ENCODE measurements around the gene HOXB4.

HOXB4 gene

DNA sequence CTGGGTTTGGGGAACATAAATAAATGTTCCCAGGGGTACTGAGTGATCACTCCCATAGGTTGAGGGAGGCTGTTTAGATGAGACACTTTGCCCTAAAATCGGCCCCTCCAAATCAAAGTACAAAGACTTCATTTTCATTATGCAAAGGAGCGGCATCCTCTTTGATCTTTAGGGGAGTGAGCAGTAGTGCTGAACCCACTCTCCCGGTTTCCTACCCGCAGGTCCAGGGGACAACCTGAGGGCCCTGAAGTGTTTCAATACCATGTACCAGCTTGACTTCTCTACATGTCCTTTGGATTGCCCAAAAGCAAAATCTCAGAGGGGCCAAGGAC is 23.0 kb upstream of the HOXB4 start:
- no peak for DNase-seq

DNA sequence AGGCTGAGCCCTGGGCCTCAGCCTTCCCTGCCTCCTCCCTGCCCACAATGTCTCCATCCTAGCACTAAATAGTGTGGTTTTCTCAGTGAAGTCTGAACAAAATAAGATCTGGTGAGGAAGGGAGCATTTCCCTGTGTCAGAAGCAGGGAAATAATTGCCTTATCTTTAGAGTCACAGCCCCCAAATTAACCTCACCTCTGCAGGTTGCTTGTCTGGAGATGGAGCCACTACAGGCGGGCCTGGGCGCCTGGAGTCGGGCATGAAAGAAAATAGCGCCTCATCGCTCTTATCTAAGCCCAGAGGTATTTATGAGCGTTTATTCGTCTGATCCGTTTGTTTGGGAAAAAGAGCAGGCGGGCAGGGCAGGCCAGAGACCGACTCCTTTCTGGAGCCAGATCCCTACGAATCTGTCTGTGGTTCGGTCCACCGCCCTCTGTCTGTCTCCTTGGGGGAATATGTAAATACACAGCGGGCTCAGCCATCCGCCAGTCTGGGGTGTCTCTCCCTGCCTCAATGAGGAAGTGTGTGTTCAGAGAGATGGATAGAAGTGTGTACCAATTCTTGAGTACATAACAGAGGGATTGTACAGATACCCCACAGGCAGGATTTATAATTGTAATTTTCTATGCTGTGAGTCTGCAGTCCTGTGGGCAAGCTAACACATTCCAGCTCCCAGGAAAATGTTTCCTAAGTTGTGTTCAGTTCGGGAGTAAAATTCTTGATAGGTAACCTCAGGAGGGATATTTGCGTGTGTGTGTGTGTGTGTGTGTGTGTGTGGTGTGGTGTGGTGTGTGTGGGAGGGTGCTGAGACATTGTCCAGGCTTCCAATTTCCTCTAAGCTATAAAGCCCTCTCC is 22.3 kb upstream of the HOXB4 start:
- DNase-seq = no peak

DNA sequence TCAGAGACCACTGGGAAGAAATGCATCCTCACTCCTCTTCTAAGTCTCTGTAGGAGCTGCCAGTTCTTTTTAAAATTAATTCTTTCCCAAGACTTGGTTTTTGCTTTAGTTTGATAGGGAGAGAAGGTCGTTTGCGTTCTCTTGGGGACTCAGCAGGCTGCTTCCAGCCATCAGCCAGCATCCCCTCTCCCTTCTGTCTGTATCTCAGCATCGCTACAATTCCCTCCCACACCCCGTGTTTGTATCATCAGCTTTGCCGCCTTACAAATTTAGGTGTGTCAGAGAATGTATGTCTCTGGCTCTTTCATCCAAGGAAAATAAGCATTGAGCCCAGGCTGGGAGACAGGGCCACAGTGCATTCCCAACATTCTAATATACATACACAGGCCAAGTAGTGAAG is 21.2 kb upstream of the HOXB4 start:
- no peak for DNase-seq

DNA sequence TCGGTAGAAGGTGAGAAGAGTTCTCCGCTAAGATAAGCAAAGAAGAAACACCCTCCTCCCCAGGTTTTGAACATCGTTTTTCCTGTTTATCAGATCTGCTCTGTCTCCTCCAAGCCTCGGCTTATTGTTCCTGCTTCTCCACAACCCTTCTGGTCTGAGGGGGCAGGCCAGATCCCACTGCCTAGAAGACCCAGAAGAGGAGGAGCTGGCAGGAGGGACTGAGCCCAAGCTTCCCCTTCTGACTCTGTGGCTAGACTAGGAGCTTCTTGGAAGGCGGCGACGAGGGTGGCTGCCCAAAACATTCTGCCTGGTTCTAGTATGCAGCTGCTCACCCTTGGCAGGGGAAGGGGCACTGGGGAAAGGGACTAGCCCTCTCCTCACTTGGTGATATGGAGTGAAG is 20.6 kb upstream of the HOXB4 start:
- DNase-seq = no peak

DNA sequence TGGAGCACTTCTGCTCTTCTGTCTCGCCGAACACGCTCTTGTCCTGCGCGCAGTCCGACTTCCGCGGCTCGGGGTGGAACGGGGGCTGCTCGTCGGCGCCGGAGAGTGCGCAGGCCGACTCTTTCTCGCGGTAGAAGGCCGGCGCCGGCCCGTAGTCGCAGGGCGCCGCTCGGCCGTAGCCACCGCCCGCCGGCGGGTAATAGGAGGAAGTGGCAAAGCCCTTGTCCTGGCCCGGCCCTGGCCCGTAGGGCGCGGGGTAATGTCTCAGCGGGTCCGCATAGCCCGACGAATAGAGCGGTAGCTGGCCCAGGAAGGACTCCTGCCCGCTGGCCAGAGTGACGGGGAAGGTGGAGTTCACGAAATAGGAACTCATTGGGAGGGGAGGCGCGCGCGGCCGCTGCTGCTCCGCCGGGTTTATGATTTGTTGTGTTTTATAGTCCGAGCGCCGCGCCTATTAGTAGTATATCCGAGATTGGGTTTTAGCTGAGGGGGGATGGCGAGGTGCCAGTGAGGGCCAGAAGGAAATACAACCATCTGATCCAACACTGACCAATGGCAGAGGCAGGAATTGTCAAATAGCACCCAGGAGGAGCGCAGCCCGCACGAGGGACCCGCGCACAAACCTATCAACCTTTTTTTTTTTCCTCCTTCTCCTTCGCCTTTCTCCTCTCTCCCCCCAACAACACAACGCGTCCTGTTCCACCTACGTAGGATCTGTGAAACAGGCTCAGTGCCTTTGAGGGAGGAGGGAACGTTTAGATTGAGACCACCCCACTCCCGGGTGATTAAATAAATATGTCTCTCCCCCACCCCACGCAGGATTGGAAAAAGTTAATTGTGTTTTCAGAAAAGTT is 19.9 kb upstream of the HOXB4 start:
- DNase-seq = no peak

DNA sequence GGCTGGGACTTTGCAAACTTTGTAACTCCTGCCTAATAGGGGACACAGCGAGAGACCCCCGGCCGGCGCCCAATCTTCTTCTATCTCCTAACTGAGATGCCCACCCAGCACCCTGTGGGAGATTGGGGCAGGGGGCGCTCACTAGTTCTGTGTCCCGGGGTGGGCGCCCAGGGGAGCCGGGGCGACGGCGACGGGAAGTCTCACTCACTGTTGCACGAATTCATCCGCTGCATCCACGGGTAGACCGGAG is 19.3 kb upstream of the HOXB4 start:
- DNase-seq = no peak

DNA sequence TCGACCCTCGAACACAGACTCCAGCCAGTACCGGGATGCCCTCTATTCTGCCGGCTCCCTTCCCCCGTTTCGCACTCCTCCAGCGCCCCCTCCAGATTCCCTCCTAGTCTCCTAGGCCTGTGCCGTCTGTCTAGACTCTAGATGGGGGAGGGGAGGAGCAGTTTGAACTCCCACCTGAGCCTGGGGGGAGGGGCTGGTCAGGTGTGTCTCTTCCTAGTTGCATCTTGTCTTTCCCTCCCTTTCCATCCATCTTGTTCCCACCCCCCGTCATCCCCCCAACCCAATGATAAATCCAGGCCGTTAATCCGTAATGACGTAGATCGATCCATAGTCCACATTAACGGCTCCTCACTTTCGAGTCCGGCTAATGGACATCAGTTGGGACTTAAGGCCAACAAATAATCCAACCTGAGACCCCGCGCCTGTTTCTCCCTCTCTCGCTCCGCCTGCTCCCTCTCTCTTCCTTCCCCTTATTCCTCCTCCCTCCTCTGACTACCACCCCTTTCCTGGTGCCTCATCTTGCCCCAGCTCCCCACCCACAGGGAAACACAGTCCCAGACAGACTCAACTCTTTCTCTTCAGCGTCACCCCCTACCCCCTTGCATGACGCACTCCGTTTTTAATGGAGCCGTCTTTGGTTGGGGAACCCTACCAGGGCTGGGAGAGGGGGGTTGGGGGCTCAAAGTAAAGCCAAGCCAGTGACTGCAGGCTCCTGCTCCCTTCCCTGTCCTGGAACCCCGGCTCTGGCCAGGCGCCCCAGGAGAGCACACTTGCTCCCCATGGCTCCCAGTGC is 18.8 kb upstream of the HOXB4 start:
- no peak for DNase-seq

DNA sequence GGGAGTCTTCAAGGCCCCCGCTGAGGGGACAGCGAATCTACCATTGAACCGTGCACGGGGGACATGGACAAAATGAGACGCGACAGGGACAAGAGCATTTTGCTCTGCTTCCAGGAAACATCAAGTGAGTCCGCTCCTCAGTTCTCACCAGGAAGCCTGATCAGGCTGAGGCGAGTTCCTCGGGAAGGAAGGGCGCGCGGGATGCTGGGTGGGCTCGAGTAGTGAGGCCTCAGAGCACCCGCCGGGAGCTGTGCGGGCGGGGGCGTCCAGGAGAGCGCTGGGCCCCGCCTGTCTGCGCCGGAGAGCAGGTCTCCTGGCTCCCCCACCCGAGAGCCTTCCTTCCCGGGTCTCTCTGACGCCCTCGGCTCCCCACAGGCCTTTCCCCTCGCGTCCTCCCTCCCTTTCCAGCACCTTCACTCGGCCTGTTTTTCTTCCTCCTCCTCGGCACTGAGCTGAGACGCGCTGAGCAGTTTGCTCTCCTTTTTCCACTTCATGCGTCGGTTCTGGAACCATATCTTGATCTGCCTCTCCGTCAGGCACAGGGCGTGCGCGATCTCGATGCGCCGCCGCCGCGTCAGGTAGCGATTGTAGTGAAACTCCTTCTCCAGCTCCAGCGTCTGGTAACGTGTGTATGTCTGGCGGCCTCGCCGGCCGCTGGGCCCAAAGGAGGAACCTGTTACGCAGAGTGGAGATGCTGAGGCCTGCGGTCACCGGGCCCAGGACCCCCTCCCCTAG is 18.0 kb upstream of the HOXB4 start:
- DNase-seq = peak in 1 of 2 experiments; percentile 45

DNA sequence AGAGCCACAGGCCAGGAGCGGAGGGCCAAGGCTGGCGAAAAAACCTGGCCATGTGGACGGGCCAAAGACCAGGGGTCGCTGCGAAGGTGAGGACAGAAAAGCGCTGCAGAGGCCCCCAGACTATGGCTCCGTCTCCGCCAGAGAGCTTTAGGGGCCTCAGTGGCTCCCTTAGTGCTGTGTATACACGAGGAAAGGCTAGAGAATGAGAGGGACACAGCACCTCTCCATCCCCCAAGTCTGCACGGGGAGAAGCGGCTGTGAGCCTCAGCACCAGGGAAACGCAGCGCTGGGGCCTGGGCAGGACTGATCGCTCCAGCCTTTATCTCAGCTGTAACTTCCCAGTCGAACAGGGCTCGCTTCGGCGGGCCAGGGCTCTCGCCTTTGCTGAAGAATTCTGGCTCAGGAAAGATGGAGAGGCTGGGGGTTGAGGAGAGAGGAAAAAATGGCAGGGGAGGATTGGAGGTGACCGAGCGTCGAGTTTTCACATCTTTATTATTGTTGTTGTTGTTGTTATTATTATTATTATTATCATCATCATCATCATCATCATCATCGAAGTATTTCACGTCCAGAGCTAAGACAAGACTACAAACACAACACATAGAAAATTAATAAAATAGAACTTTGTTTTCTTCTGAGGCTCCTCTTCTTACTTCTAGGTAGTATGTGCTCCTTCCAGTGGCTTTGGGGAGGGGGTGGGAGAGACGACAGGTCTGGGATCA is 17.3 kb upstream of the HOXB4 start:
- no peak for DNase-seq

DNA sequence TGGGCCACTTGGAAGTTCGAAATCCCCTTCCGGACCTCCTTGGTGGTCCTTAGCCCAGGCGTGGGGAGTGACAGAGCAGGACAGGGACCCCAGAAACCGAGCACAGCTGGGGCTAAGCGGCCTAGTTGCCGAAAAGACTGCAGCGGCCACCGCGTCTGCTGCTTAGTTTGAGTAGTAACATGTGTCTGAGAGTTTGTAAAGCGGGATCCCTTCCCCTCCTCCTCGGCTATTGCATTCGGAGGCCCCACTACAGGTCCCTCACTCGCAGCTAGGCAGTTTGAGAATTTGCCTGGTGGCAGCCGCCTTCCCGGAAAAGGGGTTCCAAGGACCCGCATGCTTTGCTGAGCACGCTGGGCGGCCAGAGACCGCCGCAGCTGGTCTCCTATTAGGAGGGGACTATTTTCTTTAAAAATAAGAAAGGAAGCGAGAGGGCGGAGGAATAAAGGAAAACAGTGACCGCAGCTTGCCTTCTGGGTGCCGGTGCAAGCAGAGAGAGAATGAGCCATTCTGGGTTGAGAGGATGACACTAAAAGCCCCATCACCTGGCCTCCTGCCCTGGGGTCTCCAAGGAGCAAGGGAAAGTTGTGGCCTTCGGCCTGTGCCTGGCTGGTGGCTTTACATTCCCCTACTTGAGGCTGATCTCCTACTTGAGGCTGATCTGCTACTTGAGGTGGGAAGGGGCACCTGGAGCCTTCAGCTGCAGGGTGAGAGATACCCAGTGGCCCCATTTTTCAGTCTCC is 16.6 kb upstream of the HOXB4 start:
- DNase-seq = no peak

DNA sequence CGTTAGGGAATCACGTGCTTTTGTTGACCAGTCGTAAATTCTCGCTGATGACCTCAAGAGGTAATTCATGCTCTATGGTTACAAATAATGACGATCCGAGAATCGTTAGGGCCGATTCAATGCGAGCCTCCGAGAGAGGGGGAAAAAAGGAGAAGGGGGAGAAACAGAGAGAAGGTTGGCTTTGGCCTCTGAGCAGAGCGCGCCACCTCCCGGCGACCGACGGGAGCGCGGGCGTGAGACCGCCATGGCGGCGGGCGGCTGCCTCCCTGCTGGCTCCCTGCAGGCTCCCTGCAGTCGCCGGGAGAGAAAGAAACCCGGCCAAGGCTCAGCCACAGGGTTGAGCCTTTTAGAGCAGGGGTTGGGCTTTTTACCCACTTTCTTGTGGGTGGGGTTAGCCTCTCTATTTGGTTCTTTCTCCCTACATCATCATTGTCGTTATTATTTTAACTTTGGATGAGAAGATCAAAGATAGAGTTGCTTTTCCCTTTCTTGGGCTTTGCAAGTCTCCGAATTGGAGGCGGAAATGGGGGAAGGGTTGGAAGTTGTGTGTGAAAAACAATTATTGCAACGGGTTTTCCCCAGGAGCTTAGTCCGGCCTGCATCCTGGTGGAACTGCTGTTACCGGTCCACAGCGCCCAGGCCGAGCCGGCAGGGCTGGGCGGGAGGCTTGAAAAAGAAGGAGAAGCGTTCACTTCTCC is 15.8 kb upstream of the HOXB4 start:
- DNase-seq = peak; percentile 77 to 78

DNA sequence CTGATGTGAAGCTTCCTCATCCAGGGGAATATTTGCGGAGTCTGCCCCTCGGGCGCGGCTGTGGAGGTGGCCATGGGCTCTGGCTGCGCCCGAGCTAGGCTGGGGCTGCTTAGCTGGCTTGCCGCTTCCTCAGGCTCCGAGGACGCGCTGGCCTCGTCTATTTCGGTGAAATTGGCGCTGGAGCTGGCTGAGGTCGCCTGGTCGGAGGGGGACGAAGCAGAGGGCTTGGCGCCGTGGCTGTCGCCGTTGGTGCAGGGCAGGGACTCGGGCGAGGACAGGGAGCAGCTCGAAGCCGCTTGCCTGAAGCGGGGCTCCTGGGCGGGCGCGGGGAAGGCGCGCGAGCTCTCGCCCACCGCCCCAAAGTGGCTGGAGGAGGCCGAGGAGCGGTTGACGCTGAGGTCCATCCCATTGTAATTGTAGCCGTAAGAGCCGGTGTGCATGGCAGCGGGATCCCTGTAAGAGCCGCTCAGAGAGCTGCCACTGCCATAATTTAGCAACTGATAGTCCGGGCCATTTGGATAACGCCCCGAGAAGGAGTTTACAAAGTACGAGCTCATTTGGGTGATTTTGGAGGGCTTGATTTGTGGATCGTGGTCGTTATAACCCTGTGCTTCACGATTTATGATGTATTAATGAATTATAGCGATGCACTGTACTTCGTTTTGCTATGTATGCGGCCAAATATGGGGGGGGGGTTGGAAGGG is 15.1 kb upstream of the HOXB4 start, which contains the start of gene HOXB5:
HOXB5 (minus strand) TSS at position 654 of the 704 bp plus-strand sequence; CDS start at position 557, 97 bp downstream.
- no peak for DNase-seq

DNA sequence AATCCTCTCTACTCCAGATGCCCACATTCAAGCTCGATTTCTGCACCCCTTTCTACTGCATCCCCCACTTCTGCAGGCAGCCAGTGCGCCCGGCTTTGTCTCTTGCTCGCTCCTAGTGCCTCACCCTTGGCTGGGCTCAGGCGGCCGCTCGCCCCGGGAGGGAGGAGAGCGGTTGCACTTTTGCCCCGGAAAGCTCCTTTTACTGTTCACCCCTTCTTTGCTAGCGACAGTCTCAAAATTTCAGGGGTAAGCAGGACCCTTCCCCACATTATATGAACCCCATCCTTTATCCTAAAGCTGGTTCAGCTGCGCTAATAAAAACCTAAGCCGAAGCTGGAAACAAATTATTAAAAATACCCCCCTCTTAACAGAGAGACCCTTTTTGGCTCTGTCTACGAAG is 14.4 kb upstream of the HOXB4 start:
- no peak for DNase-seq

DNA sequence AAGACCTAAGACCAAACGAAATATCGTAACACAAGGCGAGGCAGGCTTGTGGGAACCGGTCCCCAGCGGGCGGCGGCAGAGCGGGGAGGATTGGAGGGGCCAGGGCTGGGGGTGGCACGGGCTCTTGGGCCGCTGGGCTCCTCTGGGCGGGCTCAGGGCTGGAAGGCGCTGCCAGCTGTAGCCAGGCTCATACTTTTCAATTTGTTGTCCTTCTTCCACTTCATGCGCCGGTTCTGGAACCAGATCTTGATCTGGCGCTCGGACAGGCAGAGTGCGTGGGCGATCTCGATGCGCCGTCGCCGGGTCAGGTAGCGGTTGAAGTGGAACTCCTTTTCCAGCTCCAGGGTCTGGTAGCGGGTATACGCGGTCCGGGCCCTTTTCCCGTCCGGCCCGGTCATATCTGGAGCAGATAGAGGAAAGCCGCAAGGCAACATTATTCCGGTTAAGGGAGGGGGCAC is 13.9 kb upstream of the HOXB4 start:
- DNase-seq = no peak

DNA sequence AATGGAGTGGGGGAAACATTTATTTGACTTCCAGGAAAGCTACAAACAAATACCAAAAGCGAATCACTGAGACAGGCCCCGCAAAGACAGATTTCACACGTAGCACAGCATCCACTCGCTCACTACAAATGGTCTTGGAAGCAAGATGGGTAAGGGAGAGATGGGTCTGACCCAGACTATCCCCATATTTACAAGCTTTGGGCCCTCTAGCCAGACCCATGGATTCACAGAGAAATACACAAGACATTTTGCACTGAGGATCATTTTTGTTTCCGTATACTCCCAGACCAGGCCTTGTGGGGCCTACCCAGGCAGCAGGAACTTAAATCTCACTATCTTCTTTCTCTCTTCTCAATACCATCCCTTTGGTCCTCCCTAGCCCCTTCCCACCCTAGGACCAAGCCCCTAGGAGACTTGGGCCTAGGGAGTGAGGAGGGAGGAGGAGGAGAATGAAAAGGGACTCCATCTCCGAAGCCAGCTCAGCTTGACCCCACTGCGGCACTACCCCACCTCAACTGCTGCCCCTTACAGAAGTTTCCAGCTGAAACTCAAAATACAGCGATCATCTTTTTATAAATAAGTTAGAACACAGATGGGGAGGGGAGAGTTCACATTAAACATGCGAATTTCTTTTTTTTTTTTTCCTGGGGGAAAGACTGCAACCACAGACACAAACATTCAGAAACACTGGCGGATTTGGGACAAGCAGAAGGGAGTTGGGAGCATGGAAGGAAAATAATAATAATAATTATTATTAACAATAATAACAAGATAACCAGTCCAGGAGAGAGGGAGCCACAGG is 13.3 kb upstream of the HOXB4 start:
- DNase-seq = no peak

DNA sequence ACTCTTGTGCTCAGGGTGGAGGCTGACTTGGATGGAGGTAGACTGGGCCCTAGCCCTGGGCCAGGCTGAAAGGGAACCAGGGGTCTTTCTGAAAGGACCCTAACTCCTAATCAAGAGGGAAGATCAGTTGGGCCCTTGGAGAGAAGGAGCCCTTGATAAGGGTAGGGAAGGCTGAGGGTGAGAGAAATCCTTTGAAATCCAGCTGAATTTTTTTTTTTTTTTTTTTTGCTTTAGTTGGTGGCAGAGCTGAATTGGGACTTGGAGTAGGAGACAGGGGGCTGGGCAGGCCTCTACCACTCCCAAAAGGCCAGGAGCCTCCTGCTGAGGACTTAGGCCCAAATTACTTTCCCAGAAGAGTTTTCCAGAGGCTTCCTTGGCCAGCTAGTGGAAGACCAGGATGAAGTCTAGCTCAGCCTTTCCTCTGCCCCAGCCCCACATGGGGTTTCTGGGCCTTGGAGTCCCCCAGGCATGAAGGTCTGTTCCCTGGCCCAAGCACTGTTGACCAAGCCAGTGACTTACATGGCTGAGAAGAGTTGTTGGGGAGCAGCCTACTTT is 12.5 kb upstream of the HOXB4 start:
- DNase-seq = no peak

DNA sequence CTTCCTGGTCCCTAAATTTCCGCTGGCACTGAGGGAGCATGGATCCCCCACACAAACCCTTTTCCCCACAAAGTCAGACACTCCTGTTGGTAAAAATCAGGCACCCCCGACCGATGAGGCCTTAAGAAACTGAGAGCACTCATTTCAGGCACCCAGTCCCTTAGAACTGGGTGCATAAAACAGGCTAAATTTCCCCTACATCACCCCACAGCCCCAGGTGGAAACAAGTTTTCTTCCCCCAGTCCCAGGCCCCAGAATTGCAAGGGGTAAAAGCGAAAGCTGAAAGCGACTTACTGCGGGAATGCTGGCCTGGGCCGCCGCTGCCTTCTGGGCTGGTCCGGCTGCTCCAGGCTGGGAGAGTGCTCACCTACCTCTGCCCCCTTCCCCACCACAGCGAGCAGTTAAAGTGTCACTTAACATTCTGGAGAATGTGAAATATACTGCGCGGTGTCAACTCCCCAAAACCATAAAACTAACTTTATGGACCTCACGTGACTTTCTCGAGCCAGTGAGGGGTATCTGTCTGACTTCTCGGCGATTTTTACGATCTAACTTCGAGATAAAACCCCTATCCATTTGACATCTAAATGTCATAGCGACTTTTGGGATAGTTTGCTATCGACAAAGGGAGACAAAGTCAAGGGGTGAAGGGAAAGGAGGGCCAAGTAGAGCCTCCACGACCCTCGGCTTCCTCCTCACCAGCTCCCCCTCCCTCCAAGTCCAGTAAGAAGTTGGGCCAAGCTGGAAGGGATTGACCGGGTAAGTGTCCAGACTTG is 11.9 kb upstream of the HOXB4 start, which contains the start of gene HOXB3:
HOXB3 (minus strand) TSS at position 411 of the 776 bp plus-strand sequence. CDS start 37,767 bp downstream, outside the sequence.
- no peak for DNase-seq

Data from activated CD4-positive, alpha-beta T cell treated with anti-CD3 and anti-CD28 coated beads, Interleukin-2, amount 50 U/mL, for 4 hours (primary cell).